Transverse colon (tissue), 4 donors: ENCODE results near the gene ORM2. TPM values are rescaled to one million over a fixed set of nuclear protein-coding genes. Genes with fewer than 3 reads are reported as not detected.

Source experiments
- total RNA-seq, 4 donors: library from RNA; depleted of rRNA; stranded (reverse); fragments of >200 nt; gene quantifications; one replicate each; pipeline ENCODE4 v1.1.0, GENCODE V29; 2016

The ORM2 gene
- total RNA-seq, 4 donors from 2014 or later: not detected

Other genes starting within 250 kb of the ORM2 start
- gene KIF12, start 230.6 kb upstream of the ORM2 start, total RNA-seq: 10 to 100 TPM; 10.6 to 37.2 (median 20.0) TPM
- 1 to 10 TPM; 2.1 to 9.0 (median 3.8) TPM for gene COL27A1, start 174.3 kb upstream of the ORM2 start, total RNA-seq
- not detected for gene ORM1, start 6.8 kb upstream of the ORM2 start, total RNA-seq
- 10 to 100 TPM; 34.8 to 63.2 (median 48.6) TPM for gene AKNA, start 58.1 kb downstream of the ORM2 start, total RNA-seq
- 10 to 100 TPM in 2 of 4 donors, 1 to 10 TPM in 2; 5.4 to 23.6 (median 8.5) TPM for gene WHRN, start 175.6 kb downstream of the ORM2 start, total RNA-seq